GM12878 (cell line): ENCODE measurements around the gene CCDC57. TPM values are rescaled to one million over a fixed set of nuclear protein-coding genes. Genes with fewer than 3 reads are reported as not detected.

Experiments used
- BHLHE40 ChIP-seq, 2 experiments: fragments of 450-650 bp in 1 of 2; IDR thresholded peaks; 2 replicates each; pipeline ENCODE4 v1.6.1; 2011 to 2017; ENCODE audit warnings: low read depth in 2 of 2, borderline replicate concordance in 1 of 2, improper control_type of control experiment in 1 of 2, low read length in 1 of 2, mild to moderate bottlenecking in 1 of 2
- BMI1 ChIP-seq: fragments of 450-650 bp; IDR thresholded peaks from 2 replicates; pipeline ENCODE4 v1.6.1; 2016; ENCODE audit warnings: mild to moderate bottlenecking, moderate library complexity, borderline replicate concordance
- FOXK2 ChIP-seq: fragments of 450-650 bp; IDR thresholded peaks from 2 replicates; pipeline ENCODE4 v1.6.1; 2017; ENCODE audit warnings: mild to moderate bottlenecking, moderate library complexity
- GATAD2B ChIP-seq: fragments of 450-650 bp; conservative IDR thresholded peaks from 2 replicates; pipeline ENCODE4 v1.6.1; 2017; ENCODE audit warnings: low read depth, mild to moderate bottlenecking, moderate library complexity
- IKZF1 ChIP-seq: fragments of 450-650 bp; conservative IDR thresholded peaks from 2 replicates; pipeline ENCODE4 v1.6.1; 2017; ENCODE audit warnings: antibody characterized with exemption, mild to moderate bottlenecking
- IRF4 ChIP-seq: IDR thresholded peaks from 2 replicates; pipeline ENCODE4 v1.6.1; 2011; ENCODE audit warnings: low read depth, low read length
- NFYB ChIP-seq: IDR thresholded peaks from 2 replicates; pipeline ENCODE4 v1.6.1; 2011; ENCODE audit warnings: low read depth, mild to moderate bottlenecking, low read length, improper control_type of control experiment, moderate library complexity; ENCODE audit not compliant: insufficient read depth
- NR2F1 ChIP-seq: fragments of 450-650 bp; conservative IDR thresholded peaks from 2 replicates; pipeline ENCODE4 v1.6.1; 2017; ENCODE audit warnings: mild to moderate bottlenecking
- POLR2A ChIP-seq: IDR thresholded peaks from 2 replicates; pipeline ENCODE4 v1.6.1; 2011; ENCODE audit warnings: low read depth, mild to moderate bottlenecking, low read length
- RELA ChIP-seq: fragments of 450-650 bp; IDR thresholded peaks from 2 replicates; pipeline ENCODE4 v1.8.0; 2014; ENCODE audit warnings: borderline replicate concordance; ENCODE audit not compliant: partially characterized antibody
- SIN3A ChIP-seq: IDR thresholded peaks from 2 replicates; pipeline ENCODE4 v1.6.1; 2012; ENCODE audit warnings: low read depth, low read length, improper control_type of control experiment
- SMARCA5 ChIP-seq: fragments of 450-650 bp; IDR thresholded peaks from 2 replicates; pipeline ENCODE4 v1.6.1; 2017; ENCODE audit warnings: mild to moderate bottlenecking
- SP1 ChIP-seq: IDR thresholded peaks from one replicate; pipeline ENCODE4 v1.6.1; 2011; ENCODE audit warnings: low read depth, low read length
- SPI1 ChIP-seq: IDR thresholded peaks from 2 replicates; pipeline ENCODE4 v1.6.1; 2011; ENCODE audit warnings: low read depth, mild to moderate bottlenecking, low read length, moderate library complexity, borderline replicate concordance; ENCODE audit not compliant: insufficient read depth
- ZNF207 ChIP-seq: fragments of 450-650 bp; IDR thresholded peaks from 2 replicates; pipeline ENCODE4 v1.6.1; 2014; ENCODE audit warnings: antibody characterized with exemption, mild to moderate bottlenecking, borderline replicate concordance
- polyA plus RNA-seq, 11 experiments: library from polyadenylated mRNA; depleted of rRNA in 4 of 11; unstranded in 6 of 11; stranded (reverse) in 5 of 11; fragments of >200 nt; fragmentation: Nextera tagmentation in 4 of 11; fragmentation: Illumina TruSeq in 1 of 11; extraction: Ambion mirVana in 4 of 11; extraction: Trizol in 1 of 11; gene quantifications; 1 replicate in 1 of 11; 2 replicates in 10 of 11; pipeline versions ENCODE4 v1.2.1 to v1.2.3, GENCODE V29; 2011 to 2016; ENCODE audit warnings: inconsistent platforms in 2 of 11, missing spikeins in 2 of 11, low read depth in 1 of 11
- total RNA-seq, 4 experiments: library from RNA; depleted of rRNA in 3 of 4; stranded (reverse); fragments of >200 nt in 3 of 4; fragmentation: Illumina TruSeq in 1 of 4; extraction: Trizol in 1 of 4; gene quantifications; 2 replicates each; pipeline versions ENCODE4 v1.2.1 to v1.2.3, GENCODE V29; 2013 to 2021
- TF ChIP-seq, protein P1 (sequence below): fragments of 150-350 bp; IDR thresholded peaks from 2 replicates; pipeline ENCODE4 v1.6.1; 2014; ENCODE audit warnings: mild to moderate bottlenecking, low read depth, low read length
- TF ChIP-seq, protein P2 (sequence below): fragments of 450-650 bp; IDR thresholded peaks from 2 replicates; pipeline ENCODE4 v1.6.1; 2017; ENCODE audit warnings: mild to moderate bottlenecking, moderate library complexity
- TF ChIP-seq, protein P3 (sequence below): fragments of 450-650 bp; IDR thresholded peaks from 2 replicates; pipeline ENCODE4 v1.6.1; 2017; ENCODE audit warnings: borderline replicate concordance
- TF ChIP-seq, protein P4 (sequence below): fragments of 450-650 bp; IDR thresholded peaks from 2 replicates; pipeline ENCODE4 v1.6.1; 2017; ENCODE audit warnings: low read depth, mild to moderate bottlenecking, moderate library complexity

CCDC57 gene
- total and polyA plus RNA-seq, 10 of the 15 experiments (the other 5 are each of a cell fraction or from before 2014, with no cell fraction given): 5.4 to 123 (median 45.8) TPM

DNA sequence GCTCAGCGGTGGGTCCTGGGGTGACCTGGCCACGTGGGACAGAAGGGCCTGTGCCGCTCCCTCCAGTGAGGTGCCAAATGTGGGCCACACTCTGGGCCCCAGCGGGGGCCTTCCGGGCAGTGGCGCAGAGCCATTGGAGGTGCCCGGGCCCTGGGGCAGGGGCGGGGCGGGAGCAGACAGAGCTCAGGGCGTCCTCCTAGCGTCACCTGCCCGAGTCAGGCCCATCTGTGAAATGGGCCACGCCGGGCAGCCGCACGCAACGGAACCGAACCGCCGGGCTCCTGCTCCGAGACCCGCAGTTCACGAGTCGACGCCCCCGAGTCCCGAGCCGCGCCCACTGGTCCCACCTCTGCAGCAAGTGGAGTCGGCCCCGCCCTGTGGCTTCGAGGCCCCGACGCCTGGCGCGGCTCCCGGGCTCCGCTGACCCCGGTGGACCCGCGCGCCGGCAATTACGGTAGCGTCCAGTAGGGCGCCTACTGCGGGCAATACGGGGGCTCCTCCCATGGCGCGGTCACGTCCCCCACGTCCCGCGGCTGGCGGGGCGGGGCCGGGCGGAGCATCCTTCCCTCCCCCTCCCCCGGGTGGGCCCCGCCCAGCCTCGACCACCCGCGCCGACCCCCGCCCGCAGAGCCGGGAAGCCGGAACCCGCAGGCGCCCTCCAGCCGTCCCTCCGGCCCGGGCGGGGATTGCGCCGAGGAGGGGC lies 18.1 kb upstream of the CCDC57 start (continued):
- TF ChIP-seq, protein P1, sequence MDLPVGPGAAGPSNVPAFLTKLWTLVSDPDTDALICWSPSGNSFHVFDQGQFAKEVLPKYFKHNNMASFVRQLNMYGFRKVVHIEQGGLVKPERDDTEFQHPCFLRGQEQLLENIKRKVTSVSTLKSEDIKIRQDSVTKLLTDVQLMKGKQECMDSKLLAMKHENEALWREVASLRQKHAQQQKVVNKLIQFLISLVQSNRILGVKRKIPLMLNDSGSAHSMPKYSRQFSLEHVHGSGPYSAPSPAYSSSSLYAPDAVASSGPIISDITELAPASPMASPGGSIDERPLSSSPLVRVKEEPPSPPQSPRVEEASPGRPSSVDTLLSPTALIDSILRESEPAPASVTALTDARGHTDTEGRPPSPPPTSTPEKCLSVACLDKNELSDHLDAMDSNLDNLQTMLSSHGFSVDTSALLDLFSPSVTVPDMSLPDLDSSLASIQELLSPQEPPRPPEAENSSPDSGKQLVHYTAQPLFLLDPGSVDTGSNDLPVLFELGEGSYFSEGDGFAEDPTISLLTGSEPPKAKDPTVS: no peak
- 0 out of 2 replicates have a peak, but pooled peaks have one; percentile 32 for TF ChIP-seq SIN3A
- TF ChIP-seq ZNF207: no peak
- TF ChIP-seq BMI1: no peak
- TF ChIP-seq BHLHE40 (IDR thresholded peaks at IDR 0.05; ENCODE audit: borderline replicate concordance in 1 of 2, low read depth in 2 of 2, low read length in 1 of 2): peak; percentile 7 to 77; a peak in 3 of 4 replicates
- TF ChIP-seq IRF4: no peak
- TF ChIP-seq SPI1: no peak
- TF ChIP-seq RELA: no peak
- TF ChIP-seq NFYB: no peak
- TF ChIP-seq, protein P2, sequence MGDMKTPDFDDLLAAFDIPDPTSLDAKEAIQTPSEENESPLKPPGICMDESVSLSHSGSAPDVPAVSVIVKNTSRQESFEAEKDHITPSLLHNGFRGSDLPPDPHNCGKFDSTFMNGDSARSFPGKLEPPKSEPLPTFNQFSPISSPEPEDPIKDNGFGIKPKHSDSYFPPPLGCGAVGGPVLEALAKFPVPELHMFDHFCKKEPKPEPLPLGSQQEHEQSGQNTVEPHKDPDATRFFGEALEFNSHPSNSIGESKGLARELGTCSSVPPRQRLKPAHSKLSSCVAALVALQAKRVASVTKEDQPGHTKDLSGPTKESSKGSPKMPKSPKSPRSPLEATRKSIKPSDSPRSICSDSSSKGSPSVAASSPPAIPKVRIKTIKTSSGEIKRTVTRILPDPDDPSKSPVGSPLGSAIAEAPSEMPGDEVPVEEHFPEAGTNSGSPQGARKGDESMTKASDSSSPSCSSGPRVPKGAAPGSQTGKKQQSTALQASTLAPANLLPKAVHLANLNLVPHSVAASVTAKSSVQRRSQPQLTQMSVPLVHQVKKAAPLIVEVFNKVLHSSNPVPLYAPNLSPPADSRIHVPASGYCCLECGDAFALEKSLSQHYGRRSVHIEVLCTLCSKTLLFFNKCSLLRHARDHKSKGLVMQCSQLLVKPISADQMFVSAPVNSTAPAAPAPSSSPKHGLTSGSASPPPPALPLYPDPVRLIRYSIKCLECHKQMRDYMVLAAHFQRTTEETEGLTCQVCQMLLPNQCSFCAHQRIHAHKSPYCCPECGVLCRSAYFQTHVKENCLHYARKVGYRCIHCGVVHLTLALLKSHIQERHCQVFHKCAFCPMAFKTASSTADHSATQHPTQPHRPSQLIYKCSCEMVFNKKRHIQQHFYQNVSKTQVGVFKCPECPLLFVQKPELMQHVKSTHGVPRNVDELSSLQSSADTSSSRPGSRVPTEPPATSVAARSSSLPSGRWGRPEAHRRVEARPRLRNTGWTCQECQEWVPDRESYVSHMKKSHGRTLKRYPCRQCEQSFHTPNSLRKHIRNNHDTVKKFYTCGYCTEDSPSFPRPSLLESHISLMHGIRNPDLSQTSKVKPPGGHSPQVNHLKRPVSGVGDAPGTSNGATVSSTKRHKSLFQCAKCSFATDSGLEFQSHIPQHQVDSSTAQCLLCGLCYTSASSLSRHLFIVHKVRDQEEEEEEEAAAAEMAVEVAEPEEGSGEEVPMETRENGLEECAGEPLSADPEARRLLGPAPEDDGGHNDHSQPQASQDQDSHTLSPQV: 0 out of 2 replicates have a peak, but pooled peaks have one; percentile 29
- TF ChIP-seq FOXK2: no peak
- TF ChIP-seq, protein P3, sequence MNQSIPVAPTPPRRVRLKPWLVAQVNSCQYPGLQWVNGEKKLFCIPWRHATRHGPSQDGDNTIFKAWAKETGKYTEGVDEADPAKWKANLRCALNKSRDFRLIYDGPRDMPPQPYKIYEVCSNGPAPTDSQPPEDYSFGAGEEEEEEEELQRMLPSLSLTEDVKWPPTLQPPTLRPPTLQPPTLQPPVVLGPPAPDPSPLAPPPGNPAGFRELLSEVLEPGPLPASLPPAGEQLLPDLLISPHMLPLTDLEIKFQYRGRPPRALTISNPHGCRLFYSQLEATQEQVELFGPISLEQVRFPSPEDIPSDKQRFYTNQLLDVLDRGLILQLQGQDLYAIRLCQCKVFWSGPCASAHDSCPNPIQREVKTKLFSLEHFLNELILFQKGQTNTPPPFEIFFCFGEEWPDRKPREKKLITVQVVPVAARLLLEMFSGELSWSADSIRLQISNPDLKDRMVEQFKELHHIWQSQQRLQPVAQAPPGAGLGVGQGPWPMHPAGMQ: no peak
- TF ChIP-seq NR2F1: peak; percentile 87
- TF ChIP-seq POLR2A: peak; percentile 39; the same call in 1 of the 2 replicates
- TF ChIP-seq IKZF1: peak; percentile 46; the same call in 1 of the 2 replicates
- peak; percentile 14 for TF ChIP-seq SP1
- peak; percentile 70 for TF ChIP-seq GATAD2B
- TF ChIP-seq, protein P4, sequence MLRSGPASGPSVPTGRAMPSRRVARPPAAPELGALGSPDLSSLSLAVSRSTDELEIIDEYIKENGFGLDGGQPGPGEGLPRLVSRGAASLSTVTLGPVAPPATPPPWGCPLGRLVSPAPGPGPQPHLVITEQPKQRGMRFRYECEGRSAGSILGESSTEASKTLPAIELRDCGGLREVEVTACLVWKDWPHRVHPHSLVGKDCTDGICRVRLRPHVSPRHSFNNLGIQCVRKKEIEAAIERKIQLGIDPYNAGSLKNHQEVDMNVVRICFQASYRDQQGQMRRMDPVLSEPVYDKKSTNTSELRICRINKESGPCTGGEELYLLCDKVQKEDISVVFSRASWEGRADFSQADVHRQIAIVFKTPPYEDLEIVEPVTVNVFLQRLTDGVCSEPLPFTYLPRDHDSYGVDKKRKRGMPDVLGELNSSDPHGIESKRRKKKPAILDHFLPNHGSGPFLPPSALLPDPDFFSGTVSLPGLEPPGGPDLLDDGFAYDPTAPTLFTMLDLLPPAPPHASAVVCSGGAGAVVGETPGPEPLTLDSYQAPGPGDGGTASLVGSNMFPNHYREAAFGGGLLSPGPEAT: no peak
- peak; percentile 78 for TF ChIP-seq SMARCA5
